ENCODE data around the gene CADM2. TPM values are rescaled to one million over a fixed set of nuclear protein-coding genes. Genes with fewer than 3 reads are reported as not detected.

The CADM2 gene
- total RNA-seq, 1 donor from 2014 or later: 3.5 TPM

DNA sequence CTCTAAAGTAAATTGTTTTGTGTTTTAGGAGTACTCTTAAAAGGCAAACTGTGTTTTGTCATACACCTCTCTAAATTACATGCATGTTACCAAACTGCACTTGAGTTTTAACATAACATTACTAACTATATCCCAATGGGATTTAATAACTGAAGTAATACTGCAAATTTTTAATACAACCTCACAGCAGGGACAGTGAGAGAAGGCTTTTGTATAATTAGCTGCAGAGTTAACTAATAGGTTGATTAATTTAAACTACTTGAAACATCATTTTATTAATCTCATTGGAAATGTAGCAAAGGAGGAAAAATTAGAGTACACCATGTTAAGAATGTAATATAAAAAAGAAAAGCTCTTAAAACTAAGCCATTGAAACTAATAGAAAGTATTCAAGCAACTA is 417.3 kb downstream of the CADM2 start:
- Mint-ChIP-seq H3K4me1 (no peaks in the 10 kb centered on the region), H3K27me3 (ENCODE audit: low read depth) (no peaks in the 10 kb centered on the region), H3K4me3 (no peak overlapping the region), H3K36me3 (ENCODE audit: low read depth) (no peaks in the 10 kb centered on the region), H3K9me3 (peaks cover 4% of the 10 kb centered on the region), H3K27ac (ENCODE audit: unreplicated experiment) (no peak overlapping the region)
- TF ChIP-seq, protein P1, sequence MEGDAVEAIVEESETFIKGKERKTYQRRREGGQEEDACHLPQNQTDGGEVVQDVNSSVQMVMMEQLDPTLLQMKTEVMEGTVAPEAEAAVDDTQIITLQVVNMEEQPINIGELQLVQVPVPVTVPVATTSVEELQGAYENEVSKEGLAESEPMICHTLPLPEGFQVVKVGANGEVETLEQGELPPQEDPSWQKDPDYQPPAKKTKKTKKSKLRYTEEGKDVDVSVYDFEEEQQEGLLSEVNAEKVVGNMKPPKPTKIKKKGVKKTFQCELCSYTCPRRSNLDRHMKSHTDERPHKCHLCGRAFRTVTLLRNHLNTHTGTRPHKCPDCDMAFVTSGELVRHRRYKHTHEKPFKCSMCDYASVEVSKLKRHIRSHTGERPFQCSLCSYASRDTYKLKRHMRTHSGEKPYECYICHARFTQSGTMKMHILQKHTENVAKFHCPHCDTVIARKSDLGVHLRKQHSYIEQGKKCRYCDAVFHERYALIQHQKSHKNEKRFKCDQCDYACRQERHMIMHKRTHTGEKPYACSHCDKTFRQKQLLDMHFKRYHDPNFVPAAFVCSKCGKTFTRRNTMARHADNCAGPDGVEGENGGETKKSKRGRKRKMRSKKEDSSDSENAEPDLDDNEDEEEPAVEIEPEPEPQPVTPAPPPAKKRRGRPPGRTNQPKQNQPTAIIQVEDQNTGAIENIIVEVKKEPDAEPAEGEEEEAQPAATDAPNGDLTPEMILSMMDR (conservative IDR thresholded peaks at IDR 0.05): no peak
- DNase-seq (ENCODE audit: low read depth, low spot score): no peak

DNA sequence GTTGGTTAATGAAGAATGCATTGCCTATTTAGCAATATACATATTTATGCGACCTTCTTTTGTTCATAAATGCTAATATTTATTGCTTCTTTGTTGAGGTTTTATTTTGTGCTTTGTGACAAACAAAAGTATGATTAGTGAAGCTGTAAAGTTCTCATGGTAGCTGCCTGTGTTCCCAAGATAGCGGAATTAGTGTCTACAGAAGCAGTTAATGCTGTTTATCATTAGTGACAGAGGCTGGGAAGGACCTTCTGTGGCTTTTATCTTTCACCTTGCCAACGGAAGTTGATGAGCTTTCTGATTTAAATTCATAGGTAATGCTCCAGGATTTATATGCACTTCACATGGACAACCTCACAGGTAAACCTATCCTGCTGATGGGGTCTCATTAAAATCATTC is 418.3 kb downstream of the CADM2 start:
- Mint-ChIP-seq H3K36me3 (ENCODE audit: low read depth) (no peaks in the 10 kb centered on the region), H3K9me3 (peaks cover 4% of the 10 kb centered on the region), H3K27ac (ENCODE audit: unreplicated experiment) (no peak overlapping the region), H3K4me1 (no peaks in the 10 kb centered on the region), H3K4me3 (no peak overlapping the region), H3K27me3 (ENCODE audit: low read depth) (no peaks in the 10 kb centered on the region)
- TF ChIP-seq, protein P1 (conservative IDR thresholded peaks at IDR 0.05): no peak
- no peak for DNase-seq (ENCODE audit: low read depth, low spot score)

DNA sequence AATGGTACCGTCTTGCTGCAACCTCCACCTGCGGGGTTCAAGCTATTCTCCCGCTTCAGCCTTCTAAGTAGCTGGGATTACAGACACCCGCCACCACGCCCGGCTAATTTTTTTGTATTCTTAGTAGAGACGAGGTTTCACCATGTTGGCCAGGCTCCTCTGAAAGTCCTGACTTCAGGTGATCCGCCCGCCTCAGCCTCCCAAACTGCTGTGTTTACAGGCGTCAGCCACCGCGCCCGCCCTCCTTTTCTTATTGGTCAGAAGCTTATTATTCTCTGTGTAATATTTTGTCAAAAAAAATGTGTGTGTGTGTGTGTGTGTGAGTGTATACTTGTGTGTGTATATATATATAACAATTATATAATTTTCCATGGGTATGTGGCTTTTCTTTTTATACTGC is 425.6 kb downstream of the CADM2 start:
- DNase-seq (ENCODE audit: low read depth, low spot score): no peak
- Mint-ChIP-seq H3K9me3 (no peaks in the 10 kb centered on the region), H3K4me3 (no peak overlapping the region), H3K4me1 (no peaks in the 10 kb centered on the region), H3K36me3 (ENCODE audit: low read depth) (no peaks in the 10 kb centered on the region), H3K27ac (ENCODE audit: unreplicated experiment) (no peak overlapping the region), H3K27me3 (ENCODE audit: low read depth) (no peaks in the 10 kb centered on the region)
- TF ChIP-seq, protein P1 (conservative IDR thresholded peaks at IDR 0.05): no peak

- H3K36me3 Mint-ChIP-seq (ENCODE audit: low read depth): peaks cover under 1% of the 10 kb centered on the region
- peaks cover 6% of the 10 kb centered on the region for H3K4me1 Mint-ChIP-seq
- no peak overlapping the region for H3K4me3 Mint-ChIP-seq
- TF ChIP-seq, protein P1 (conservative IDR thresholded peaks at IDR 0.05): no peak
- no peak overlapping the region for H3K27ac Mint-ChIP-seq (ENCODE audit: unreplicated experiment)
- H3K9me3 Mint-ChIP-seq: peaks cover under 1% of the 10 kb centered on the region
- H3K27me3 Mint-ChIP-seq (ENCODE audit: low read depth): no peaks in the 10 kb centered on the region
- no peak for DNase-seq (ENCODE audit: low read depth, low spot score)
These were observed 429.2 kb downstream of the CADM2 start for GRCh38 chr3:85387913-85388505.

DNA sequence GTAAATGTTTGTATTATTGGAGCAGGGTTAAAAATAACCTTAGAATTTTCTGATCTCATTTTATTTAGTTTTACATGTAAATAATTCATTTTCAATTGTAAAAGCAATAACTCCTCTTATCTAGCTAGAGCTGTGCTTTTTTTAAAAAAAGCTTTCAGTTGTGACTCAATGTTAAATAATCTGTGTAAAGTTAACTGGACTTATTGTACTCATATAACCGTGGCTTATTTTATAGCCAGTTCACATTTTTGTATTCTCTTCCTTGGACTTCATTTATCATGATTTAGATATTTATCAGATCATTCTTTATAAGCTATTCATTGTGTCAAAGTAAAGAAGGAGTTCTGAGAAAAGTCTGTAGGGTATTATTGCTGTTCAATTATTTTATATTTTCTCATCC is 435.6 kb downstream of the CADM2 start:
- Mint-ChIP-seq H3K27ac (ENCODE audit: unreplicated experiment) (no peak overlapping the region), H3K27me3 (ENCODE audit: low read depth) (no peaks in the 10 kb centered on the region), H3K4me1 (peaks cover 6% of the 10 kb centered on the region), H3K36me3 (ENCODE audit: low read depth) (peaks cover 4% of the 10 kb centered on the region), H3K4me3 (no peak overlapping the region), H3K9me3 (peaks cover 10% of the 10 kb centered on the region)
- TF ChIP-seq, protein P1 (conservative IDR thresholded peaks at IDR 0.05): no peak
- DNase-seq (ENCODE audit: low read depth, low spot score): no peak
